ENCODE data around the gene GNS. TPM values are rescaled to one million over a fixed set of nuclear protein-coding genes. Genes with fewer than 3 reads are reported as not detected.

Gene GNS
- total and polyA plus RNA-seq, 2 of the 13 experiments (the other 11 are each of a cell fraction or from before 2014, with no cell fraction given) = 49.8 to 51.0 TPM

- Histone ChIP-seq H3K27ac (ENCODE audit: extremely low read length, insufficient read depth, low read length) (no peak overlapping the region), H3K4me3 (replicated peaks in 1 of 3; ENCODE audit: insufficient read depth in 1 of 3, low read depth in 2 of 3, low read length in 3 of 3) (no peak overlapping the region), H3K4me1 (ENCODE audit: insufficient read depth, low read length) (no peaks in the 10 kb centered on the region), H3K79me2 (ENCODE audit: insufficient read depth, low read length) (no peaks in the 10 kb centered on the region), H3K9me3 (ENCODE audit: low read length) (no peaks in the 10 kb centered on the region), H3K36me3 (replicated peaks in 1 of 2; ENCODE audit: control insufficient read depth in 1 of 2, insufficient read depth in 2 of 2, low read length in 2 of 2) (peaks cover 5 to 16% of the 10 kb centered on the region in 2 experiments; a peak in 3 of 5 replicates), H3K9ac (ENCODE audit: insufficient read depth, low read depth, low read length) (no peak overlapping the region), H3K4me2 (ENCODE audit: low read depth, low read length) (no peak overlapping the region), H3K27me3 (ENCODE audit: control insufficient read depth in 1 of 2, insufficient read depth in 2 of 2, low read length in 2 of 2) (no peaks in the 10 kb centered on the region), H4K20me1 (ENCODE audit: insufficient read depth, low read length) (no peaks in the 10 kb centered on the region), H2AFZ (ENCODE audit: low read length) (no peak overlapping the region)
- 94% methylated on average over 2 of the region's 2 CpGs for WGBS (ENCODE audit: low lambda C conversion rate)
- no TSS peak for BruUV-seq (replicated peaks)
- ChIA-PET CTCF (ENCODE audit: low intra/inter-chr PET ratio, low total read pairs) (no interaction called here), POLR2A (no interaction called here)
- in situ Hi-C loops (cut with HindIII; ENCODE audit: extremely low pct_ligation_motif_present, low pct_unique_long_range_greater_than_20kb) (no loop called here), intact Hi-C loops (cut with micrococcal nuclease; ENCODE audit: unreplicated experiment) (no loop called here)
- DNase-seq (ENCODE audit: low spot score) (no peak), ATAC-seq (no peak), FAIRE-seq (no peak)
- TF ChIP-seq ZNF558 (CRISPR knock-in tag; IDR thresholded peaks at IDR 0.05; ENCODE audit: borderline replicate concordance) (no peak), ZNF720 (CRISPR knock-in tag; IDR thresholded peaks at IDR 0.05) (no peak), TEF (CRISPR knock-in tag; IDR thresholded peaks at IDR 0.05) (no peak), U2AF2 (IDR thresholded peaks at IDR 0.05; ENCODE audit: low read depth, low read length) (no peak), SPEN (CRISPR knock-in tag; IDR thresholded peaks at IDR 0.05; ENCODE audit: low read depth) (no peak), ZNF674 (CRISPR knock-in tag; IDR thresholded peaks at IDR 0.05; ENCODE audit: low read depth) (no peak), ZNF850 (CRISPR knock-in tag; conservative IDR thresholded peaks at IDR 0.05) (no peak), MAFF (IDR thresholded peaks at IDR 0.05; ENCODE audit: low read depth, low read length) (no peak), EED (CRISPR knock-in tag; IDR thresholded peaks at IDR 0.05) (no peak), KLF11 (CRISPR knock-in tag; IDR thresholded peaks at IDR 0.05) (no peak), ZNF432 (CRISPR knock-in tag; IDR thresholded peaks at IDR 0.05; ENCODE audit: borderline replicate concordance) (no peak), SCMH1 (CRISPR knock-in tag; IDR thresholded peaks at IDR 0.05; ENCODE audit: borderline replicate concordance) (no peak), ZZZ3 (CRISPR knock-in tag; IDR thresholded peaks at IDR 0.05; ENCODE audit: borderline replicate concordance) (no peak), KDM4B (CRISPR knock-in tag; IDR thresholded peaks at IDR 0.05) (no peak), POGK (CRISPR knock-in tag; conservative IDR thresholded peaks at IDR 0.05) (no peak), FOSL2 (CRISPR knock-in tag; IDR thresholded peaks at IDR 0.05) (no peak), THAP9 (CRISPR knock-in tag; IDR thresholded peaks at IDR 0.05; ENCODE audit: borderline replicate concordance) (no peak), MXI1 (IDR thresholded peaks at IDR 0.05; ENCODE audit: borderline replicate concordance, low read depth, low read length) (no peak), REL (CRISPR knock-in tag; conservative IDR thresholded peaks at IDR 0.05) (no peak)
Observed at GRCh38 chr12:64729909-64730587, 29.2 kb downstream of the GNS start.

All from HepG2 (cell line).